A549 (cell line): ENCODE results near the gene PIF1. TPM values are rescaled to one million over a fixed set of nuclear protein-coding genes. Genes with fewer than 3 reads are reported as not detected.

Experiments used
- ATAC-seq, 2 experiments: fragments of 200-7000 bp in 1 of 2; fragments of >200 bp in 1 of 2; cut with Nextera tagmentation in 1 of 2; cut with Tn5 transposase in 1 of 2; 3 replicates each; pipeline versions ENCODE4 v1.8.0 to v1.9.1; 2018 to 2020; ENCODE audit warnings: mild to moderate bottlenecking in 1 of 2, moderate library complexity in 1 of 2
- CTCF ChIA-PET: fragments of 300-600 bp; sonication (Branson Sonifier 250); formaldehyde crosslinking; extraction: SDS; loops from one replicate; lab custom pipeline; 2021; ENCODE audit warnings: antibody characterized with exemption, inconsistent platforms; lab: Yijun Ruan, JAX
- POLR2A ChIA-PET: fragments of 350-600 bp; formaldehyde crosslinking; extraction: SDS; loops from one replicate; lab custom pipeline; 2021; ENCODE audit warnings: antibody characterized with exemption, inconsistent platforms; lab: Yijun Ruan, JAX
- DNase-seq, 2 experiments: peaks; one replicate each; pipeline versions ENCODE4 v3.0.0 to v3.0.0-alpha.2; 2011 to 2016; ENCODE audit warnings: low read depth in 1 of 2, low spot score in 1 of 2
- FAIRE-seq: peaks from 2 replicates; lab custom pipeline; 2011; peaks lifted over from hg19 to GRCh38; lab: Jason Lieb, UNC
- H3K27ac ChIP-seq, 2 experiments: fragments of >200 bp; sonication (Bioruptor Twin); formaldehyde crosslinking; 3 replicates each; pipeline ENCODE4 v1.5.1; 2016 to 2017
- H3K4me1 ChIP-seq: fragments of >200 bp; sonication (Bioruptor Twin); formaldehyde crosslinking; 3 replicates; pipeline ENCODE4 v1.6.1; 2016
- H3K4me2 ChIP-seq: fragments of >200 bp; sonication (Bioruptor Twin); formaldehyde crosslinking; 3 replicates; pipeline ENCODE4 v1.6.1; 2016
- H3K4me3 ChIP-seq: fragments of >200 bp; sonication (Bioruptor Twin); formaldehyde crosslinking; 3 replicates; pipeline ENCODE4 v1.5.1; 2016
- H3K9me3 ChIP-seq: fragments of >200 bp; sonication (Bioruptor Twin); formaldehyde crosslinking; 3 replicates; pipeline ENCODE4 v1.6.1; 2016
- BCL3 ChIP-seq: fragments of >200 bp; sonication (Bioruptor Twin); formaldehyde crosslinking; IDR thresholded peaks from 3 replicates; pipeline ENCODE4 v1.6.1; 2016
- CHD4 ChIP-seq: fragments of 200-600 bp; sonication (generic); IDR thresholded peaks from 2 replicates; pipeline ENCODE4 v1.6.1; 2016; ENCODE audit warnings: antibody characterized with exemption, mild to moderate bottlenecking, borderline replicate concordance
- E2F6 ChIP-seq: IDR thresholded peaks from 2 replicates; pipeline ENCODE4 v1.6.1; 2012; ENCODE audit warnings: low read depth, borderline replicate concordance
- EHF ChIP-seq: fragments of 250-450 bp; sonication (Bioruptor Pico); IDR thresholded peaks from 2 replicates; pipeline ENCODE4 v1.5.0; 2020; ENCODE audit warnings: mild to moderate bottlenecking
- EHMT2 ChIP-seq: fragments of 200-600 bp; sonication (generic); IDR thresholded peaks from 2 replicates; pipeline ENCODE4 v1.6.1; 2016; ENCODE audit warnings: antibody characterized with exemption, low read depth, mild to moderate bottlenecking, moderate library complexity
- EP300 ChIP-seq, 2 experiments: fragments of >200 bp; sonication (Bioruptor Twin); formaldehyde crosslinking; IDR thresholded peaks; 2 replicates in 1 of 2; 3 replicates in 1 of 2; pipeline ENCODE4 v1.6.1; 2016 to 2017
- FOSB ChIP-seq: fragments of 250-450 bp; sonication (Bioruptor Pico); IDR thresholded peaks from 2 replicates; pipeline ENCODE4 v1.5.0; 2020; ENCODE audit warnings: mild to moderate bottlenecking, moderate library complexity
- FOSL2 ChIP-seq, 2 experiments: fragments of 450-650 bp in 1 of 2; fragments of >200 bp in 1 of 2; sonication (Bioruptor Twin) in 1 of 2; formaldehyde crosslinking; IDR thresholded peaks; 2 replicates each; pipeline versions ENCODE4 v1.5.0 to v1.6.1; 2016 to 2020; ENCODE audit warnings: mild to moderate bottlenecking in 1 of 2, moderate library complexity in 1 of 2
- FOXS1 ChIP-seq: fragments of 250-450 bp; sonication (Bioruptor Pico); IDR thresholded peaks from 2 replicates; pipeline ENCODE4 v1.5.0; 2020; ENCODE audit warnings: mild to moderate bottlenecking, moderate library complexity
- HDAC2 ChIP-seq: fragments of 200-600 bp; sonication (generic); IDR thresholded peaks from 2 replicates; pipeline ENCODE4 v1.6.1; 2016
- HES2 ChIP-seq: fragments of >200 bp; sonication (Bioruptor Twin); formaldehyde crosslinking; IDR thresholded peaks from 2 replicates; pipeline ENCODE4 v1.6.1; 2016
- HEYL ChIP-seq: fragments of 250-450 bp; sonication (Bioruptor Pico); IDR thresholded peaks from 2 replicates; pipeline ENCODE4 v1.8.0; 2021; ENCODE audit warnings: mild to moderate bottlenecking, moderate library complexity
- HOXA7 ChIP-seq: fragments of 250-450 bp; sonication (Bioruptor Pico); IDR thresholded peaks from 2 replicates; pipeline ENCODE4 v1.5.0; 2020; ENCODE audit warnings: mild to moderate bottlenecking, moderate library complexity
- HOXB13 ChIP-seq: fragments of 250-450 bp; sonication (Bioruptor Pico); IDR thresholded peaks from 2 replicates; pipeline ENCODE4 v1.5.0; 2020; ENCODE audit warnings: low read depth, mild to moderate bottlenecking, moderate library complexity
- MAFK ChIP-seq: fragments of 450-650 bp; IDR thresholded peaks from 2 replicates; pipeline ENCODE4 v1.6.1; 2014; ENCODE audit not compliant: partially characterized antibody
- MAX ChIP-seq: IDR thresholded peaks from 2 replicates; pipeline ENCODE4 v1.6.1; 2012
- NFE2L2 ChIP-seq: fragments of 150-350 bp; conservative IDR thresholded peaks from 2 replicates; pipeline ENCODE4 v1.6.1; 2014; ENCODE audit warnings: low read length
- NPAS2 ChIP-seq: fragments of 250-450 bp; sonication (Bioruptor Pico); IDR thresholded peaks from 2 replicates; pipeline ENCODE4 v1.8.0; 2022; ENCODE audit warnings: mild to moderate bottlenecking, moderate library complexity, borderline replicate concordance
- PBX3 ChIP-seq: IDR thresholded peaks from 2 replicates; pipeline ENCODE4 v1.6.1; 2012
- PHF8 ChIP-seq: fragments of 200-600 bp; sonication (generic); IDR thresholded peaks from 2 replicates; pipeline ENCODE4 v1.6.1; 2016; ENCODE audit warnings: low read depth, mild to moderate bottlenecking, antibody characterized with exemption, moderate library complexity, borderline replicate concordance
- POLR2A ChIP-seq: IDR thresholded peaks from 2 replicates; pipeline ENCODE4 v1.6.1; 2012; ENCODE audit warnings: mild to moderate bottlenecking, low read length
- RAD21 ChIP-seq, 2 experiments: fragments of >200 bp in 1 of 2; sonication (Bioruptor Twin) in 1 of 2; formaldehyde crosslinking in 1 of 2; IDR thresholded peaks in 1 of 2; conservative IDR thresholded peaks in 1 of 2; 2 replicates in 1 of 2; 3 replicates in 1 of 2; pipeline ENCODE4 v1.6.1; 2012 to 2018; ENCODE audit warnings: inconsistent platforms in 1 of 2
- RFX5 ChIP-seq: fragments of 450-650 bp; IDR thresholded peaks from 2 replicates; pipeline ENCODE4 v1.7.1; 2014; ENCODE audit warnings: antibody characterized with exemption, mild to moderate bottlenecking, moderate library complexity
- SREBF2 ChIP-seq: fragments of 450-650 bp; IDR thresholded peaks from 2 replicates; pipeline ENCODE4 v1.6.1; 2014; ENCODE audit warnings: mild to moderate bottlenecking, moderate library complexity
- ZC3H11A ChIP-seq: fragments of 450-650 bp; IDR thresholded peaks from 2 replicates; pipeline ENCODE4 v1.6.1; 2014; ENCODE audit warnings: antibody characterized with exemption, mild to moderate bottlenecking
- ZFP36 ChIP-seq: fragments of 450-650 bp; IDR thresholded peaks from 2 replicates; pipeline ENCODE4 v1.6.1; 2014; ENCODE audit warnings: borderline replicate concordance; ENCODE audit not compliant: partially characterized antibody
- ZNF302 ChIP-seq: fragments of 250-450 bp; sonication (Bioruptor Pico); IDR thresholded peaks from 2 replicates; pipeline ENCODE4 v1.9.0; 2021; ENCODE audit warnings: inconsistent platforms, mild to moderate bottlenecking, moderate library complexity
- WGBS: methylation state at CpG from one replicate; pipeline ENCODE4 v1.1.6; 2017; ENCODE audit errors: missing lambda C conversion rate; 5-methylcytosine and 5-hydroxymethylcytosine counted together
- polyA plus RNA-seq, 4 experiments: library from polyadenylated mRNA; depleted of rRNA in 3 of 4; stranded (reverse); fragments of >200 nt; fragmentation: RNase III in 1 of 4; extraction: RNeasy Plus Mini Kit Qiagen cat#74134 plus additional on column Dnase treatment in 1 of 4; gene quantifications; 2 replicates in 3 of 4; 3 replicates in 1 of 4; pipeline ENCODE4 v1.2.3, GENCODE V29; 2011 to 2017
- TF ChIP-seq, protein P1 (sequence below): fragments of 450-650 bp; IDR thresholded peaks from 2 replicates; pipeline ENCODE4 v1.6.1; 2014; ENCODE audit warnings: antibody characterized with exemption
- TF ChIP-seq, protein P2 (sequence below): fragments of 250-450 bp; sonication (Bioruptor Pico); IDR thresholded peaks from 2 replicates; pipeline ENCODE4 v1.5.0; 2021; ENCODE audit warnings: mild to moderate bottlenecking, moderate library complexity, borderline replicate concordance

The PIF1 gene
- polyA plus RNA-seq, 2 of the 4 experiments (the other 2 are of a cell fraction): 8.5 to 24.9 TPM

- Histone ChIP-seq H3K4me2 (peak overlapping the region; percentile 39), H3K9me3 (no peaks in the 10 kb centered on the region), H3K4me3 (no peak overlapping the region), H3K27ac (peak overlapping the region in 1 of 2 experiments; percentile 72; a peak in 4 of 6 replicates), H3K4me1 (peaks cover 26% of the 10 kb centered on the region)
- CTCF ChIA-PET: interaction anchor here (0.6 to 1.7 kb wide), 9 partner anchors 8 to 227 kb away, joined by 3 to 7 read pairs (median 4); no protein-coding TSS in a partner anchor
- 89% methylated on average over 4 of the region's 4 CpGs for WGBS
- ATAC-seq: no peak
- TF ChIP-seq, protein P1, sequence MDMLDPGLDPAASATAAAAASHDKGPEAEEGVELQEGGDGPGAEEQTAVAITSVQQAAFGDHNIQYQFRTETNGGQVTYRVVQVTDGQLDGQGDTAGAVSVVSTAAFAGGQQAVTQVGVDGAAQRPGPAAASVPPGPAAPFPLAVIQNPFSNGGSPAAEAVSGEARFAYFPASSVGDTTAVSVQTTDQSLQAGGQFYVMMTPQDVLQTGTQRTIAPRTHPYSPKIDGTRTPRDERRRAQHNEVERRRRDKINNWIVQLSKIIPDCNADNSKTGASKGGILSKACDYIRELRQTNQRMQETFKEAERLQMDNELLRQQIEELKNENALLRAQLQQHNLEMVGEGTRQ: no peak
- no peak for TF ChIP-seq HOXA7 (CRISPR knock-in tag)
- TF ChIP-seq FOSB (CRISPR knock-in tag): no peak
- TF ChIP-seq FOXS1 (CRISPR knock-in tag): no peak
- TF ChIP-seq RFX5: no peak
- no peak for TF ChIP-seq RAD21 (conservative IDR thresholded peaks at IDR 0.05 in 1 of 2, IDR thresholded peaks at IDR 0.05 in 1 of 2)
- no peak for TF ChIP-seq HOXB13
- TF ChIP-seq MAFK: no peak
- no peak for TF ChIP-seq CHD4
- TF ChIP-seq HDAC2: no peak
- TF ChIP-seq EP300 (IDR thresholded peaks at IDR 0.05): no peak
- TF ChIP-seq PHF8: no peak
- no peak for TF ChIP-seq ZFP36
- no peak for FAIRE-seq
- POLR2A ChIA-PET: interaction anchor here (0.8 to 1.4 kb wide), 2 partner anchors 8 to 10 kb away, joined by 3 to 6 read pairs; no protein-coding TSS in a partner anchor
- no peak for DNase-seq
Observed at GRCh38 chr15:64850778-64851502, 25.5 kb upstream of the PIF1 start.

GRCh38 chr15:64847876-64848716, 22.6 kb upstream of the PIF1 start:
- Histone ChIP-seq H3K9me3 (no peaks in the 10 kb centered on the region), H3K4me3 (no peak overlapping the region), H3K4me1 (peaks cover 18% of the 10 kb centered on the region), H3K4me2 (no peak overlapping the region), H3K27ac (no peak overlapping the region)
- WGBS: 75% methylated on average over 8 of the region's 8 CpGs
- FAIRE-seq: no peak
- no peak for DNase-seq
- ChIA-PET POLR2A (no interaction called here), CTCF (interaction anchor here (0.6 to 1.2 kb wide), 5 partner anchors 9 to 39 kb away, joined by 3 to 9 read pairs (median 3); no protein-coding TSS in a partner anchor)
- no peak for TF ChIP-seq SREBF2
- no peak for TF ChIP-seq E2F6
- TF ChIP-seq HES2: no peak
- no peak for TF ChIP-seq MAX
- no peak for TF ChIP-seq NFE2L2
- no peak for TF ChIP-seq EHF
- TF ChIP-seq FOXS1 (CRISPR knock-in tag): no peak
- no peak for TF ChIP-seq MAFK
- no peak for TF ChIP-seq NPAS2 (CRISPR knock-in tag)
- TF ChIP-seq POLR2A: no peak
- TF ChIP-seq BCL3: no peak
- TF ChIP-seq PHF8: no peak
- no peak for TF ChIP-seq EHMT2
- TF ChIP-seq, protein P2, sequence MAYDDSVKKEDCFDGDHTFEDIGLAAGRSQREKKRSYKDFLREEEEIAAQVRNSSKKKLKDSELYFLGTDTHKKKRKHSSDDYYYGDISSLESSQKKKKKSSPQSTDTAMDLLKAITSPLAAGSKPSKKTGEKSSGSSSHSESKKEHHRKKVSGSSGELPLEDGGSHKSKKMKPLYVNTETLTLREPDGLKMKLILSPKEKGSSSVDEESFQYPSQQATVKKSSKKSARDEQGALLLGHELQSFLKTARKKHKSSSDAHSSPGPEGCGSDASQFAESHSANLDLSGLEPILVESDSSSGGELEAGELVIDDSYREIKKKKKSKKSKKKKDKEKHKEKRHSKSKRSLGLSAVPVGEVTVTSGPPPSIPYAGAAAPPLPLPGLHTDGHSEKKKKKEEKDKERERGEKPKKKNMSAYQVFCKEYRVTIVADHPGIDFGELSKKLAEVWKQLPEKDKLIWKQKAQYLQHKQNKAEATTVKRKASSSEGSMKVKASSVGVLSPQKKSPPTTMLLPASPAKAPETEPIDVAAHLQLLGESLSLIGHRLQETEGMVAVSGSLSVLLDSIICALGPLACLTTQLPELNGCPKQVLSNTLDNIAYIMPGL (CRISPR knock-in tag): no peak
- TF ChIP-seq HOXB13: no peak
- no peak for TF ChIP-seq HEYL
- TF ChIP-seq ZC3H11A: no peak
- no peak for TF ChIP-seq FOSL2 (IDR thresholded peaks at IDR 0.05)
- no peak for TF ChIP-seq FOSL2 (CRISPR knock-in tag; IDR thresholded peaks at IDR 0.05)
- TF ChIP-seq PBX3: no peak
- no peak for TF ChIP-seq ZNF302 (CRISPR knock-in tag)
- ATAC-seq: no peak
